B cell (primary cell): Measurements from ENCODE around the gene GADD45A. TPM values are rescaled to one million over a fixed set of nuclear protein-coding genes. Genes with fewer than 3 reads are reported as not detected.

Experiments
- ATAC-seq: fragments of 200-7000 bp; cut with Tn5 transposase; one replicate; pipeline ENCODE4 v1.10.0; 2021; ENCODE audit warnings: low read depth, mild to moderate bottlenecking, moderate number of reproducible peaks, moderate library complexity
- CTCF ChIA-PET: fragments of 350-600 bp; sonication (Branson Sonifier 250); formaldehyde crosslinking; loops from one replicate; lab custom pipeline; 2021; ENCODE audit warnings: antibody characterized with exemption, inconsistent platforms; lab: Charles Lee
- POLR2A ChIA-PET: fragments of 350-600 bp; sonication (Branson Sonifier 250); formaldehyde crosslinking; loops from one replicate; lab custom pipeline; 2021; ENCODE audit warnings: antibody characterized with exemption; lab: Charles Lee
- DNase-seq: peaks from one replicate; pipeline ENCODE4 v3.0.0; 2013
- H2AFZ ChIP-seq: 2 replicates; pipeline ENCODE4 v1.6.1; 2012; ENCODE audit warnings: mild to moderate bottlenecking, low read depth, low read length; ENCODE audit not compliant: insufficient read depth, poor library complexity, severe bottlenecking
- H3K27ac ChIP-seq, 2 donors: 1 replicate in 1 of 2; 2 replicates in 1 of 2; pipeline ENCODE4 v1.5.1; 2012 to 2013; ENCODE audit warnings: low read length in 2 of 2, mild to moderate bottlenecking in 2 of 2, moderate library complexity in 1 of 2
- H3K27me3 ChIP-seq, 4 experiments: fragments of 200-600 bp in 1 of 4; sonication (generic) in 1 of 4; replicated peaks in 1 of 4; 1 replicate in 2 of 4; 2 replicates in 2 of 4; pipeline versions ENCODE4 v1.6.1 to v1.7.0; 2013 to 2016; ENCODE audit warnings: low read length in 3 of 4, mild to moderate bottlenecking in 2 of 4, mixed read lengths in 1 of 4, moderate library complexity in 1 of 4; ENCODE audit not compliant: insufficient read depth in 4 of 4, control insufficient read depth in 3 of 4; ENCODE audit errors: control extremely low read depth in 1 of 4
- H3K36me3 ChIP-seq, 2 experiments: replicated peaks in 1 of 2; 1 replicate in 1 of 2; 2 replicates in 1 of 2; pipeline versions ENCODE4 v1.6.1 to v1.7.1; 2013; ENCODE audit warnings: low read length in 1 of 2; ENCODE audit not compliant: insufficient read depth in 2 of 2, control insufficient read depth in 1 of 2; ENCODE audit errors: control extremely low read depth in 1 of 2, extremely low read depth in 1 of 2
- H3K4me1 ChIP-seq, 2 donors: fragments of 200-600 bp in 1 of 2; sonication (generic) in 1 of 2; 1 replicate in 1 of 2; 2 replicates in 1 of 2; pipeline versions ENCODE4 v1.5.1 to v1.6.1; 2013 to 2017; ENCODE audit warnings: low read length in 2 of 2; ENCODE audit not compliant: control insufficient read depth in 2 of 2, insufficient read depth in 2 of 2
- H3K4me2 ChIP-seq: replicated peaks from 2 replicates; pipeline ENCODE3; 2012; ENCODE audit warnings: mild to moderate bottlenecking, low read depth, low read length; ENCODE audit not compliant: poor library complexity, severe bottlenecking
- H3K4me3 ChIP-seq, 5 experiments: fragments of 200-600 bp in 1 of 5; sonication (generic) in 1 of 5; 1 replicate in 3 of 5; 2 replicates in 2 of 5; pipeline versions ENCODE4 v1.5.1 to v1.7.0; 2011 to 2016; ENCODE audit warnings: low read length in 4 of 5, mild to moderate bottlenecking in 4 of 5, low read depth in 2 of 5, control low read depth in 1 of 5, moderate library complexity in 1 of 5; ENCODE audit not compliant: insufficient read depth in 1 of 5; ENCODE audit errors: control extremely low read depth in 1 of 5, extremely low read depth in 1 of 5
- H3K79me2 ChIP-seq: fragments of 200-600 bp; sonication (generic); one replicate; pipeline ENCODE4 v1.6.0; 2016; ENCODE audit warnings: low read length; ENCODE audit not compliant: control insufficient read depth, insufficient read depth
- H3K9ac ChIP-seq: fragments of 200-600 bp; sonication (generic); 2 replicates; pipeline ENCODE4 v1.6.1; 2017; ENCODE audit warnings: mild to moderate bottlenecking, low read length, moderate library complexity
- H3K9me3 ChIP-seq, 3 donors: one replicate each; pipeline versions ENCODE4 v1.6.1 to v1.7.1; 2013; ENCODE audit warnings: low read length in 2 of 3; ENCODE audit not compliant: control insufficient read depth in 2 of 3, insufficient read depth in 1 of 3; ENCODE audit errors: control extremely low read depth in 1 of 3
- H4K20me1 ChIP-seq: 2 replicates; pipeline ENCODE4 v1.6.0; 2012; ENCODE audit warnings: mild to moderate bottlenecking, low read length; ENCODE audit not compliant: insufficient read depth, control insufficient read depth, poor library complexity, severe bottlenecking
- H3K27ac Mint-ChIP-seq: one replicate; pipeline ENCODE4 v1.8.0; 2021; ENCODE audit warnings: mixed read lengths
- H3K27me3 Mint-ChIP-seq: one replicate; pipeline ENCODE4 v1.8.0; 2021; ENCODE audit warnings: mixed read lengths
- H3K4me1 Mint-ChIP-seq: one replicate; pipeline ENCODE4 v1.8.0; 2021; ENCODE audit warnings: mixed read lengths
- H3K4me3 Mint-ChIP-seq: one replicate; pipeline ENCODE4 v1.8.0; 2021; ENCODE audit warnings: mixed read lengths
- H3K9me3 Mint-ChIP-seq: one replicate; pipeline ENCODE4 v1.8.0; 2022; ENCODE audit warnings: mixed read lengths; ENCODE audit not compliant: insufficient read depth
- CTCF ChIP-seq: fragments of 200-600 bp; IDR thresholded peaks from one replicate; pipeline ENCODE4 v1.8.0; 2022; ENCODE audit warnings: antibody characterized with exemption, mild to moderate bottlenecking
- EZH2 ChIP-seq: IDR thresholded peaks from 2 replicates; pipeline ENCODE4 v1.6.1; 2012; ENCODE audit warnings: borderline replicate concordance, low read depth, mild to moderate bottlenecking, moderate library complexity, low read length; ENCODE audit not compliant: insufficient read depth, poor library complexity, severe bottlenecking
- WGBS: methylation state at CpG from one replicate; pipeline ENCODE4 v1.1.5; 2013; ENCODE audit warnings: missing lambda C conversion rate; ENCODE audit not compliant: insufficient coverage; 5-methylcytosine and 5-hydroxymethylcytosine counted together
- intact Hi-C: fragments of 100-400 bp; cut with micrococcal nuclease; formaldehyde crosslinking; loops from one replicate; pipeline ENCODE4 v1.10.0; 2022
- polyA plus RNA-seq: library from polyadenylated mRNA; depleted of rRNA; stranded (reverse); fragments of >200 nt; gene quantifications from 2 replicates; pipeline ENCODE4 v1.2.3, GENCODE V29; 2012
- total RNA-seq, 2 donors: library from RNA; stranded (reverse); fragments of 120-200 nt in 1 of 2; gene quantifications; 1 replicate in 1 of 2; 2 replicates in 1 of 2; pipeline versions ENCODE4 v1.2.3 to v1.2.4, GENCODE V29; 2013 to 2022

Gene GADD45A
- total and polyA plus RNA-seq, 2 donors (not counting 1 experiment from before 2014, with no cell fraction given) = 11.6 to 21.1 TPM

GRCh38 chr1:67735206-67735605 is 50.2 kb downstream of the GADD45A start:
- H3K27ac ChIP-seq = no peak overlapping the region
- peak overlapping the region; percentile 35 for H2AFZ ChIP-seq
- no peaks in the 10 kb centered on the region for H3K9me3 ChIP-seq
- ATAC-seq (no peak), DNase-seq (no peak)
- no peaks in the 10 kb centered on the region for H3K27me3 ChIP-seq
- 17% methylated on average over 1 of the region's 3 CpGs for WGBS
- Mint-ChIP-seq H3K27ac (peak overlapping the region; percentile 59), H3K9me3 (no peaks in the 10 kb centered on the region), H3K4me3 (peak overlapping the region; percentile 89), H3K27me3 (no peaks in the 10 kb centered on the region), H3K4me1 (peaks cover 40% of the 10 kb centered on the region)
- POLR2A ChIA-PET = no interaction called here
- no peaks in the 10 kb centered on the region for H3K79me2 ChIP-seq
- CTCF ChIA-PET = interaction anchor here (1.6 to 3.4 kb wide), 2 partner anchors 25 to 174 kb away, joined by 4 to 27 read pairs; no protein-coding TSS in a partner anchor
- H3K36me3 ChIP-seq = no peaks in the 10 kb centered on the region
- peak overlapping the region; percentile 81 for H3K4me2 ChIP-seq
- TF ChIP-seq EZH2 (no peak), CTCF (no peak)
- H3K4me3 ChIP-seq = no peak overlapping the region
- no peaks in the 10 kb centered on the region for H4K20me1 ChIP-seq
- intact Hi-C loops = no loop called here
- H3K4me1 ChIP-seq = peaks cover 32 to 43% of the 10 kb centered on the region in 2 donors
- H3K9ac ChIP-seq = no peak overlapping the region

- Histone ChIP-seq H3K79me2 (no peaks in the 10 kb centered on the region), H3K36me3 (no peaks in the 10 kb centered on the region), H3K4me3 (peak overlapping the region; percentile 18 to 55 (median 30)), H3K27ac (peak overlapping the region; percentile 33 to 71), H3K9ac (peak overlapping the region; percentile 62), H3K4me1 (peaks cover 32 to 43% of the 10 kb centered on the region in 2 donors), H3K4me2 (peak overlapping the region; percentile 81), H2AFZ (peak overlapping the region; percentile 89), H3K27me3 (no peaks in the 10 kb centered on the region), H3K9me3 (no peaks in the 10 kb centered on the region), H4K20me1 (no peaks in the 10 kb centered on the region)
- Mint-ChIP-seq H3K4me3 (peak overlapping the region; percentile 89), H3K27me3 (no peaks in the 10 kb centered on the region), H3K27ac (peak overlapping the region; percentile 98), H3K4me1 (peaks cover 40% of the 10 kb centered on the region), H3K9me3 (no peaks in the 10 kb centered on the region)
- 2% methylated on average over 8 of the region's 11 CpGs for WGBS
- ChIA-PET CTCF (interaction anchor here (0.9 to 3.4 kb wide), 3 partner anchors 24 to 175 kb away, joined by 3 to 27 read pairs (median 4); partner anchors contain the start of gene GADD45A), POLR2A (interaction anchor here (1.2 kb wide), 1 partner anchor 51 kb away, joined by 4 read pairs; the partner anchor contains the start of gene GADD45A)
- TF ChIP-seq CTCF (no peak), EZH2 (no peak)
- ATAC-seq (peak; percentile 98), DNase-seq (peak; percentile 58)
- intact Hi-C loops = loop anchor here (1.0 kb wide), 2 partner anchors 51 to 306 kb away; partner anchors contain the start of genes GADD45A and SERBP1
Measured at GRCh38 chr1:67735806-67736627, 51.0 kb downstream of the GADD45A start.
